Measurements from ENCODE around the gene ITPK1.

ITPK1 gene

GRCh38 chr14:92930737-92931602, 184.8 kb downstream of the ITPK1 start:
- DNase-seq: no peak

GRCh38 chr14:92929689-92930608, 185.8 kb downstream of the ITPK1 start:
- DNase-seq: no peak

GRCh38 chr14:92928961-92929688, 186.6 kb downstream of the ITPK1 start:
- no peak for DNase-seq

GRCh38 chr14:92928258-92928629, 187.5 kb downstream of the ITPK1 start:
- no peak for DNase-seq

GRCh38 chr14:92927349-92928257, 188.1 kb downstream of the ITPK1 start:
- DNase-seq: no peak

- DNase-seq: no peak
Observed at GRCh38 chr14:92926931-92927330, 188.8 kb downstream of the ITPK1 start.

GRCh38 chr14:92926180-92926845, 189.4 kb downstream of the ITPK1 start:
- DNase-seq: no peak

GRCh38 chr14:92925446-92925845, 190.3 kb downstream of the ITPK1 start:
- DNase-seq: no peak

GRCh38 chr14:92924247-92924646, 191.5 kb downstream of the ITPK1 start:
- no peak for DNase-seq

GRCh38 chr14:92923744-92924103, 192.0 kb downstream of the ITPK1 start:
- DNase-seq: no peak

GRCh38 chr14:92922883-92923743, 192.6 kb downstream of the ITPK1 start, which contains the start of gene CHGA:
Gene CHGA (plus strand): TSS chr14:92923150. CDS start chr14:92923360, 210 bp downstream.
- peak; percentile 70 for DNase-seq

GRCh38 chr14:92922155-92922735, 193.5 kb downstream of the ITPK1 start:
- no peak for DNase-seq

- DNase-seq: no peak
Observed at GRCh38 chr14:92920001-92920400, 195.7 kb downstream of the ITPK1 start.

GRCh38 chr14:92917956-92918355, 197.8 kb downstream of the ITPK1 start:
- no peak for DNase-seq

- DNase-seq: no peak
Observed at GRCh38 chr14:92917041-92917940, 198.4 kb downstream of the ITPK1 start.

GRCh38 chr14:92916201-92916600, 199.5 kb downstream of the ITPK1 start:
- no peak for DNase-seq

GRCh38 chr14:92914087-92914656, 201.6 kb downstream of the ITPK1 start:
- no peak for DNase-seq

- DNase-seq: no peak
Observed at GRCh38 chr14:92907316-92907911, 208.3 kb downstream of the ITPK1 start.

Measured in NCI-H510A (cell line).